ENCODE results near the gene GPN2. TPM values are rescaled to one million over a fixed set of nuclear protein-coding genes. Genes with fewer than 3 reads are reported as not detected.

Gene GPN2
- total RNA-seq, 1 donor from 2014 or later, result 14.6 TPM

GRCh38 chr1:26913389-26913753, 23.3 kb upstream of the GPN2 start:
- no peak for TF ChIP-seq CTCF (conservative IDR thresholded peaks at IDR 0.05; ENCODE audit: low read depth, low read length)
- H3K4me3 ChIP-seq (ENCODE audit: low read depth, low read length), result no peak overlapping the region
- no peak for DNase-seq (ENCODE audit: low read depth)

- DNase-seq (ENCODE audit: low read depth), result no peak
- no peak for TF ChIP-seq CTCF (conservative IDR thresholded peaks at IDR 0.05; ENCODE audit: low read depth, low read length)
- no peak overlapping the region for H3K4me3 ChIP-seq (ENCODE audit: low read depth, low read length)
Measured at GRCh38 chr1:26912147-26912490, 22.0 kb upstream of the GPN2 start.

- H3K4me3 ChIP-seq (ENCODE audit: low read depth, low read length), result no peak overlapping the region
- no peak for TF ChIP-seq CTCF (conservative IDR thresholded peaks at IDR 0.05; ENCODE audit: low read depth, low read length)
- DNase-seq (ENCODE audit: low read depth), result no peak
Measured at GRCh38 chr1:26911399-26912146, 21.5 kb upstream of the GPN2 start.

GRCh38 chr1:26910343-26911160, 20.5 kb upstream of the GPN2 start:
- no peak overlapping the region for H3K4me3 ChIP-seq (ENCODE audit: low read depth, low read length)
- TF ChIP-seq CTCF (conservative IDR thresholded peaks at IDR 0.05; ENCODE audit: low read depth, low read length), result no peak
- DNase-seq (ENCODE audit: low read depth), result no peak

- DNase-seq (ENCODE audit: low read depth), result no peak
- TF ChIP-seq CTCF (conservative IDR thresholded peaks at IDR 0.05; ENCODE audit: low read depth, low read length), result no peak
- no peak overlapping the region for H3K4me3 ChIP-seq (ENCODE audit: low read depth, low read length)
Measured at GRCh38 chr1:26909951-26910342, 19.9 kb upstream of the GPN2 start.

- H3K4me3 ChIP-seq (ENCODE audit: low read depth, low read length), result no peak overlapping the region
- no peak for TF ChIP-seq CTCF (conservative IDR thresholded peaks at IDR 0.05; ENCODE audit: low read depth, low read length)
- peak; percentile 93 for DNase-seq (ENCODE audit: low read depth)
Measured at GRCh38 chr1:26907071-26907917, 17.2 kb upstream of the GPN2 start.
